SK-N-SH treated with all-trans-retinoic acid at 6 μM for 48 hours (cell line): ENCODE data around the gene MYCN.
A peak's percentile ranks its signal among the peaks of the same experiment; 100 is the strongest.

Experiments
- ATAC-seq: fragments of 200-7000 bp; cut with Tn5 transposase; 3 replicates; pipeline ENCODE4 v1.9.1; 2020; ENCODE audit warnings: mild to moderate bottlenecking, moderate library complexity
- ARNTL ChIP-seq: fragments of 450-650 bp; formaldehyde crosslinking; IDR thresholded peaks from 2 replicates; pipeline ENCODE4 v1.5.0; 2020; ENCODE audit warnings: low read depth, mild to moderate bottlenecking, moderate library complexity, borderline replicate concordance
- BACH2 ChIP-seq: fragments of 250-450 bp; sonication (Bioruptor Pico); IDR thresholded peaks from 2 replicates; pipeline ENCODE4 v1.9.0; 2021; ENCODE audit warnings: mild to moderate bottlenecking, borderline replicate concordance
- CREB5 ChIP-seq: fragments of 250-450 bp; sonication (Bioruptor Pico); IDR thresholded peaks from 2 replicates; pipeline ENCODE4 v1.5.1; 2020; ENCODE audit warnings: low read depth, mild to moderate bottlenecking, moderate library complexity
- CSDC2 ChIP-seq: fragments of 250-450 bp; sonication (Bioruptor Pico); IDR thresholded peaks from 2 replicates; pipeline ENCODE4 v1.5.0; 2020; ENCODE audit warnings: mild to moderate bottlenecking, moderate library complexity
- CSRNP3 ChIP-seq: fragments of 250-450 bp; sonication (Bioruptor Pico); IDR thresholded peaks from 2 replicates; pipeline ENCODE4 v1.5.1; 2021; ENCODE audit warnings: mild to moderate bottlenecking, moderate library complexity
- ESRRG ChIP-seq: fragments of 250-450 bp; sonication (Bioruptor Pico); IDR thresholded peaks from 2 replicates; pipeline ENCODE4 v1.6.1; 2021; ENCODE audit warnings: mild to moderate bottlenecking
- ISL1 ChIP-seq: fragments of 250-450 bp; sonication (Bioruptor Pico); IDR thresholded peaks from 2 replicates; pipeline ENCODE4 v2.1.2; 2022; ENCODE audit warnings: mild to moderate bottlenecking, moderate library complexity
- OSR1 ChIP-seq: fragments of 250-450 bp; sonication (Bioruptor Pico); IDR thresholded peaks from 2 replicates; pipeline ENCODE4 v1.8.0; 2022; ENCODE audit warnings: moderate library complexity, mild to moderate bottlenecking, inconsistent platforms
- PATZ1 ChIP-seq: fragments of 250-450 bp; sonication (Bioruptor Pico); IDR thresholded peaks from 2 replicates; pipeline ENCODE4 v1.8.0; 2020; ENCODE audit warnings: mild to moderate bottlenecking, moderate library complexity, borderline replicate concordance
- POU6F1 ChIP-seq: fragments of 250-450 bp; sonication (Bioruptor Pico); IDR thresholded peaks from 2 replicates; pipeline ENCODE4 v1.8.0; 2021; ENCODE audit warnings: low read depth, mild to moderate bottlenecking, moderate library complexity, borderline replicate concordance
- PPARA ChIP-seq: fragments of 250-450 bp; sonication (Bioruptor Pico); IDR thresholded peaks from 2 replicates; pipeline ENCODE4 v1.5.0; 2020; ENCODE audit warnings: mild to moderate bottlenecking, borderline replicate concordance
- RARB ChIP-seq: fragments of 250-450 bp; sonication (Bioruptor Pico); IDR thresholded peaks from 2 replicates; pipeline ENCODE4 v1.8.0; 2021; ENCODE audit warnings: mild to moderate bottlenecking, moderate library complexity
- SNAI2 ChIP-seq: fragments of 250-450 bp; sonication (Bioruptor Pico); IDR thresholded peaks from 2 replicates; pipeline ENCODE4 v1.5.0; 2020; ENCODE audit warnings: mild to moderate bottlenecking, moderate library complexity
- TCF4 ChIP-seq: fragments of 250-450 bp; sonication (Bioruptor Pico); IDR thresholded peaks from 2 replicates; pipeline ENCODE4 v1.8.0; 2021; ENCODE audit warnings: mild to moderate bottlenecking, moderate library complexity, borderline replicate concordance
- TOX ChIP-seq: fragments of 250-450 bp; sonication (Bioruptor Pico); IDR thresholded peaks from 2 replicates; pipeline ENCODE4 v1.8.0; 2021; ENCODE audit warnings: mild to moderate bottlenecking, moderate library complexity, borderline replicate concordance
- TSHZ2 ChIP-seq: fragments of 250-450 bp; sonication (Bioruptor Pico); IDR thresholded peaks from 2 replicates; pipeline ENCODE4 v1.5.0; 2020; ENCODE audit warnings: mild to moderate bottlenecking, moderate library complexity
- ZC3H10 ChIP-seq: fragments of 250-450 bp; sonication (Bioruptor Pico); IDR thresholded peaks from 2 replicates; pipeline ENCODE4 v1.5.1; 2021; ENCODE audit warnings: mild to moderate bottlenecking, moderate library complexity
- ZFP3 ChIP-seq: fragments of 250-450 bp; sonication (Bioruptor Pico); IDR thresholded peaks from 2 replicates; pipeline ENCODE4 v1.5.0; 2020; ENCODE audit warnings: mild to moderate bottlenecking, moderate library complexity
- ZNF565 ChIP-seq: fragments of 450-650 bp; formaldehyde crosslinking; conservative IDR thresholded peaks from 2 replicates; pipeline ENCODE4 v1.5.0; 2020; ENCODE audit warnings: low read depth, mild to moderate bottlenecking, moderate library complexity
- ZNF70 ChIP-seq: fragments of 450-650 bp; formaldehyde crosslinking; IDR thresholded peaks from 2 replicates; pipeline ENCODE4 v1.5.0; 2020; ENCODE audit warnings: mild to moderate bottlenecking, moderate library complexity
- ZNF8 ChIP-seq: fragments of 450-650 bp; formaldehyde crosslinking; IDR thresholded peaks from 2 replicates; pipeline ENCODE4 v1.5.0; 2020; ENCODE audit warnings: mild to moderate bottlenecking, moderate library complexity

MYCN gene

GRCh38 chr2:15941481-15941850 is 1.1 kb downstream of the MYCN start:
- TF ChIP-seq ISL1 (no peak), OSR1 (CRISPR knock-in tag) (no peak), PPARA (CRISPR knock-in tag) (no peak), TSHZ2 (CRISPR knock-in tag) (no peak), POU6F1 (CRISPR knock-in tag) (no peak), ARNTL (no peak), TOX (CRISPR knock-in tag) (no peak), SNAI2 (CRISPR knock-in tag) (no peak), BACH2 (no peak), PATZ1 (CRISPR knock-in tag) (no peak), ZC3H10 (CRISPR knock-in tag) (no peak), ZNF70 (CRISPR knock-in tag) (no peak), TCF4 (no peak), ZFP3 (CRISPR knock-in tag) (no peak), CREB5 (no peak)
- ATAC-seq: no peak

- TF ChIP-seq TCF4 (peak; percentile 57; the same call in 1 of the 2 replicates), TSHZ2 (CRISPR knock-in tag) (no peak), ZNF70 (CRISPR knock-in tag) (no peak), ZC3H10 (CRISPR knock-in tag) (no peak), CSDC2 (CRISPR knock-in tag) (no peak), ESRRG (CRISPR knock-in tag) (no peak), PPARA (CRISPR knock-in tag) (no peak), ZNF565 (CRISPR knock-in tag) (no peak), TOX (CRISPR knock-in tag) (no peak), SNAI2 (CRISPR knock-in tag) (no peak), ZFP3 (CRISPR knock-in tag) (no peak), ISL1 (no peak), CSRNP3 (CRISPR knock-in tag) (no peak), RARB (CRISPR knock-in tag) (no peak), ARNTL (no peak), PATZ1 (CRISPR knock-in tag) (peak; percentile 48; the same call in 1 of the 2 replicates), ZNF8 (CRISPR knock-in tag) (no peak), CREB5 (no peak)
- no peak for ATAC-seq
Observed at GRCh38 chr2:15941871-15942710, 1.7 kb downstream of the MYCN start.
